ENCODE measurements around the gene TTLL5.
A peak's percentile ranks its signal among the peaks of the same experiment; 100 is the strongest.

The TTLL5 gene

DNA sequence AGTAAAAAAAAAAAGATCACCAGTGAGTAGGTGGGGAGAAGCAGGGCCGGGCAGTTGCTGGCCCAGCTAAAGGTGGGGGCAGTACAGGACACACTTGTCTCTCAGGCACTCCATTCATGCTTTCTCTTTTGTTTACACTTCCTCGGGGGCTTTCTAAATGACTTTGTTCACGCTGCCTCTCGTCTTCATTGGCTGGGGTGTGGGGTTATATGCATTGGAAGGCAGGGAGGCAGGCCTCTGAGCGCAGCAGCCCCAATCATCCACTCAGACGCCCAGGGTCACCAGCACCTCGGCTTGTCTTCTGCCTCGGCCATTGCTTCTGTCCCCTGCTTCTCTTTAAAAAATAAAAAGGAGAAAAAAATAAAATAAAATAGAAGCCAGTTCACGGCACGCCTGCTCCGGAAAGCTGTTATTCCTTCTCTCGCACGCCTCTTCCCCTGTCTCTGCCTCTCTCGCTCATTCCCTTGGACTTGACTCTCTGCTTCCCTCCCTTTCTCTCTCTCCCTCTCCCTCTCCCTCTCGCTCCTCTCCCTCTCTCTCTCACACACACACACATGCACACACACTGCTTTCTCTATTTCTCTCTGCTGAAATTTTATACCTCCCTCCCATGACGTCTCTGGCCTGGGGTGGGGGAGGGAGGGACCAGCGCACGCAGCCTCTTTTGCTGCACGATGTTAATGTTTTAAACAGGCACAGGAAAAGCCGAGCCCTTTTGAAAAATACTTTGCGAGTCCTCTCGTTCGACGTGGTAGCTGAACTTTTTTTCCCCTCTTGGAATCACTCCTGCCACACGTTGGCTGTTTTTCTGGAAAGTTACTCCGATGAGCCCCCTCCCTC lies 320.6 kb downstream of the TTLL5 start, which contains the start of gene TGFB3:
TSS of gene TGFB3 (minus strand) at position 570 of the 840 bp plus-strand sequence. CDS start 1,102 bp downstream, outside the sequence.
- CTCF ChIA-PET: interaction anchor here (0.5 to 6.7 kb wide), 13 partner anchors 73 to 457 kb away, joined by 3 to 65 read pairs (median 5); no protein-coding TSS in a partner anchor
- TF ChIP-seq, protein P1, sequence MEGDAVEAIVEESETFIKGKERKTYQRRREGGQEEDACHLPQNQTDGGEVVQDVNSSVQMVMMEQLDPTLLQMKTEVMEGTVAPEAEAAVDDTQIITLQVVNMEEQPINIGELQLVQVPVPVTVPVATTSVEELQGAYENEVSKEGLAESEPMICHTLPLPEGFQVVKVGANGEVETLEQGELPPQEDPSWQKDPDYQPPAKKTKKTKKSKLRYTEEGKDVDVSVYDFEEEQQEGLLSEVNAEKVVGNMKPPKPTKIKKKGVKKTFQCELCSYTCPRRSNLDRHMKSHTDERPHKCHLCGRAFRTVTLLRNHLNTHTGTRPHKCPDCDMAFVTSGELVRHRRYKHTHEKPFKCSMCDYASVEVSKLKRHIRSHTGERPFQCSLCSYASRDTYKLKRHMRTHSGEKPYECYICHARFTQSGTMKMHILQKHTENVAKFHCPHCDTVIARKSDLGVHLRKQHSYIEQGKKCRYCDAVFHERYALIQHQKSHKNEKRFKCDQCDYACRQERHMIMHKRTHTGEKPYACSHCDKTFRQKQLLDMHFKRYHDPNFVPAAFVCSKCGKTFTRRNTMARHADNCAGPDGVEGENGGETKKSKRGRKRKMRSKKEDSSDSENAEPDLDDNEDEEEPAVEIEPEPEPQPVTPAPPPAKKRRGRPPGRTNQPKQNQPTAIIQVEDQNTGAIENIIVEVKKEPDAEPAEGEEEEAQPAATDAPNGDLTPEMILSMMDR (conservative IDR thresholded peaks at IDR 0.05; ENCODE audit: low read depth): no peak
- H3K27ac ChIP-seq: peak within 1 kb of the TSS; percentile 85
- peak; percentile 64 for DNase-seq (ENCODE audit: low spot score)
- POLR2A ChIA-PET (ENCODE audit: low non-redundant PET): no interaction called here

DNA sequence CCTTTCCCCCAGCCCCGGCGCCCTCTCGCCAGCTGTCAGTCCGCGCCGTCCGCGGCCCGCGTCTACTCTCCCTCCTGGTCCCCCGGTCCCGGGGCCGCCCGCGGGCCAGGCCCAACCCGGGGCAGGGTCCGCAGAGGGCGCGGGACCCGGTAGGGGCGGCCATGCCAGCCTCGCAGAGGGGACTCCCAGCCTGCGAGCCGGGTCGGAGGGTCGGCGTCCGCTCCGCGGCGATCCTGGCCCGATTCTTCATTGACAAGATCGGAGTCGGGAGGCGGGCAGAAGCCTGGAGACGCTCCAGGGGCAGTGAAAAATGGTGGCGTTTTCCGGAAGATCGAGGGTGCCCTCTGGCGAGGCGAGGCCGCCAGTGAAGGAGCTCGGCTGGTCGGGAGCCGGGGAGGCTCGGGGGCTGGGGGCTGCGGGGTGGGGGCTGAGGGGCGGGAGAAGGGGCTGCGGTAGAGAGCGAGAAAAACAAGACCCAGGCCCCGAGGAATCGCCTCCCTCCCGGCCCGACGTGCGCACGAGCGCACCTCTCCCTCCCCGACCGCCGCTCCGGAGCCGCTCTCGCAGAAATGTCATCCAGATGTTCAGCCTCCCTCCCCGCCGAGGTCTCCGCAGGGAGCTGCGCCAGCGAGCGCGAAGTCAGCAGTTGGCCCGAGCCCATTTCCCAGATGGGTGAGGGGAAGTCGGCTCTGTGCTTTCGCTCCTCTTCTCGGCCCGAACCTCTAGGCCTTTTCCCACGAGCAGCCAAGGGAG lies 321.4 kb downstream of the TTLL5 start:
- peak overlapping the region; percentile 85 for H3K27ac ChIP-seq
- POLR2A ChIA-PET (ENCODE audit: low non-redundant PET): no interaction called here
- CTCF ChIA-PET: interaction anchor here (0.5 to 6.7 kb wide), 22 partner anchors 22 to 408 kb away, joined by 3 to 65 read pairs (median 4); partner anchors contain the start of genes ERG28 and TTLL5
- peak; percentile 75 for DNase-seq (ENCODE audit: low spot score)
- TF ChIP-seq, protein P1 (conservative IDR thresholded peaks at IDR 0.05; ENCODE audit: low read depth): peak; percentile 74

- ChIA-PET CTCF (interaction anchor here (0.5 to 6.7 kb wide), 20 partner anchors 23 to 409 kb away, joined by 3 to 65 read pairs (median 4); partner anchors contain the start of genes ERG28 and TTLL5), POLR2A (ENCODE audit: low non-redundant PET) (interaction anchor here (0.6 kb wide), 1 partner anchor 102 kb away, joined by 7 read pairs; no protein-coding TSS in a partner anchor)
- TF ChIP-seq, protein P1 (conservative IDR thresholded peaks at IDR 0.05; ENCODE audit: low read depth): no peak
- DNase-seq (ENCODE audit: low spot score): no peak
- peak overlapping the region; percentile 85 for H3K27ac ChIP-seq
Measured at GRCh38 chr14:75983019-75983358, 321.9 kb downstream of the TTLL5 start.

GRCh38 chr14:75984674-75985073 lies 323.6 kb downstream of the TTLL5 start:
- H3K27ac ChIP-seq: no peak overlapping the region
- DNase-seq (ENCODE audit: low spot score): no peak
- TF ChIP-seq, protein P1 (conservative IDR thresholded peaks at IDR 0.05; ENCODE audit: low read depth): no peak
- ChIA-PET POLR2A (ENCODE audit: low non-redundant PET) (no interaction called here), CTCF (interaction anchor here (6.7 kb wide), 1 partner anchor 274 kb away, joined by 65 read pairs; no protein-coding TSS in a partner anchor)

DNA sequence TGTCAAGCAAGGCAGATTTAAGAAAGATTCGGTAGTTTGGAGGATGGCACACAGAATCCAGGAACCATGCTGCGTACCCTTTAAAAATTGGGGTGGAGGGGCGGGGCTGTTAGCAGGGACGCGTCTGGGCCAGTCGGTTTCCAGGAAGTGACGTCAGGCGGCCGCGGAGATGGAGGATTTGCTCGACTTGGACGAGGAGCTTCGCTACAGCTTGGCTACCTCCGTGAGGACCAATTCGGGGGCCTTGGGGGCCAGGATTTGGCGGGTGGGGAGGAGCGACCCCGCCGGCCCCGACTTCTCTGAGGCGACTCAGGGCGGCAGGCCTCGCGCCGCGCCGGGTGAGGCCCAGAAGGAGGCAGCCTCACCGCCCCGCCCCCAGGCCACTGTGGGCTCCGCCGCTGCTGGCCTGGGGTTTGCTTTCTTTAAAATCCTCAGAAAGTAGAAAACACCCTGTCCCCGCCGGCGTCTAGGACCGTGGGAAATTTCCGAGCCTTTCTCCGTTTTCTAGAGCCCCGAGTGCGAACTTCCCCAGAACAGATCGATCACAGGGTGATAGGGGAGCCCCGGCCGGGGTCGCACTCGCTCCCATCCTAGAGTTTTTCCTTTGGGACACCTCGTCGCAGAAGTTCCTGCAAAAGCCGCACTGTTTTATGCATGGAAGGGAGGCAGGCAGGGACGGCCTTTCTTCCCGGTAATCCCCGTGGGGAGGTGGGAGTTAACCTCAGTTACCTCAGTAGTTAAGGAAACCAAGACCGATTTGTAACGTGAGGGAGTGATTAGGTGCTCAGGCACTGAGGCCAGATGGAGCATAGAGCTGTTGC lies 324.8 kb downstream of the TTLL5 start, which contains the start of gene IFT43:
TSS of gene IFT43 (plus strand) at position 146 of the 821 bp plus-strand sequence. CDS start at position 170, 24 bp downstream.
- ChIA-PET CTCF (interaction anchor here (6.7 kb wide), 1 partner anchor 275 kb away, joined by 65 read pairs; no protein-coding TSS in a partner anchor), POLR2A (ENCODE audit: low non-redundant PET) (no interaction called here)
- DNase-seq (ENCODE audit: low spot score): peak; percentile 77
- peak within 1 kb of the TSS; percentile 73 for H3K27ac ChIP-seq
- TF ChIP-seq, protein P1 (conservative IDR thresholded peaks at IDR 0.05; ENCODE audit: low read depth): no peak
